Body of pancreas (tissue), 4 donors: ENCODE data around the gene FAM209A.

Experiments
- CTCF ChIP-seq, 7 experiments: fragments of 450-650 bp in 4 of 7; fragments of 200-600 bp in 3 of 7; sonication (generic) in 3 of 7; IDR thresholded peaks; one replicate each; pipeline ENCODE4 v1.5.1; 2016 to 2019; ENCODE audit warnings: antibody characterized with exemption in 7 of 7
- POLR2A ChIP-seq, 3 donors: fragments of 450-650 bp; IDR thresholded peaks; one replicate each; pipeline ENCODE4 v1.6.1; 2016; ENCODE audit warnings: antibody characterized with exemption in 3 of 3, mild to moderate bottlenecking in 2 of 3

DNA sequence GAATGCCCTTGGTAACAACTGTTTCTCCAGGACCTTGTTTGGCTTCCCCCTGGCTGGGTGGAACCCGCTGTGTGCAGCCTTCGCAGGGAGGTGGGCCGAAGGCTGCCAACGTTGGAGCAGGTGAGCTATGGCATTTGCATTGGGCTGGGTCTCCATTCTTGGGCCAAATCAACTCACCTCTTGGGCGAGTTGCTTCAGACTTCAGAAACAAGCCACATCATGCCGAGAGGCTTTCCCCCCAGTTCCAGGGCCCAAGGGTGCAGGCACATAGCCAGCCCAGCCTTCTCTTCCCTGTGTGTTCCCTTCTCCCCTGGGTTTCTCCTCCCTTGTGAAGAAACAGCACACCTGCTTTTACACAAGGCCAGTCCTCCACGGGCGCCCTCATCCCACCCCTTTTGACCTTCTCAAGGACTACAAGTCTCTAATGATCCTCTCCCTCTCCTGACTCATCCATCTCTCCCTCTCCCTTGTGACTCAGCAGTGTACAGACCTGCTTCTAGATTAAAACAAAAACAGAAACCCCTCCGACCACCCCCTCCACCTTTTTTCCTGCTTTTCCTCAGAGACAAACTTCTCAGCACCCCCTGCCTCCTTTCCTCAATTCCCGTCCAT is 50.1 kb downstream of the FAM209A start:
- TF ChIP-seq CTCF (IDR thresholded peaks at IDR 0.05) (no peak), POLR2A (IDR thresholded peaks at IDR 0.05) (no peak)
